NCI-H226 (cell line): ENCODE results near the gene VAX1.
A peak's percentile ranks its signal among the peaks of the same experiment; 100 is the strongest.
"Not testable (repeated sequence)": the region's sequence is repeated elsewhere in the genome, so short reads cannot be mapped to it uniquely, and the experiment has no call there.

ENCODE experiments used
- DNase-seq: peaks from one replicate; pipeline ENCODE4 v3.0.0-alpha.2; 2015

The VAX1 gene

GRCh38 chr10:117137911-117138642, at the start of gene VAX1:
VAX1 (minus strand) TSS chr10:117138270; CDS start chr10:117138056, 214 bp downstream.
- DNase-seq: no peak

DNA sequence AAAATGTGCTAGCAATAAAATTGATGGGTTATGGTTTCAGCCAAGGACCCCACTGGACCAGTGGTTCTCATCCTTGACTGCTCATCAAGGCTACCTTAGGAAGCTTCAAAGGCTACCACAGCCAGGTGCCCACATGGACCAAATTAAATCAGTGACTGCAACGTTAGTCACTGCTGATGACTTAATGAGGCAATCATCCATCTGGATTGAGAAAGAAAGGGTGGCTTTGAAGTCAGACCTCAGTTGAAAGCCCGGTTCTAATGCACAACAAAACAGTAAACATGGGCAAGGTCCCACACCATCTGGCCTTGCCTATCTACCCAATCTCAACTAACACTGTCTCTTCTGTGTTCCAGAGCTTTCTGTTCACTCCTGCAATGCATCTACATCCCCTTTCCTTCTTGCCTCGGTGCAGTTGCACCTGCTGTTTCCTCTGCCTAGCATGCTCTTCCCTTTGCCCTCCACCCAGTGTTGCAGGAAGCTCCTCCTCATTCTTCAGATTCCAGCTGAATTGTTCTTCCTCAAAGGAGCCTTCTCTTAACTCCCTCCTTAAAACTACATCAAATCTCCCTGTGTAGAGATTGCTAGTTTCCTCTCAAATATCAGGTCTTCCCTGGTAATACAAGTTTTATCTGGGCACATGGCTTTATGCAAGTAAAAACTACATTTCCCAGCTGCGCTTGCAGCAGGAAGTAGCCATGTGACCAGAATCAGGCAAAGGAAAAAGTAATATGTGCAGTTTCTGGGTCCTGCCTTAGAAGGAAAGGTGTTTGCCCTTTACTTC, 49.0 kb upstream of the VAX1 start:
- DNase-seq: peak; percentile 38

GRCh38 chr10:117185817-117186216, 47.7 kb upstream of the VAX1 start:
- not testable (repeated sequence) for DNase-seq

GRCh38 chr10:117184821-117185220, 46.8 kb upstream of the VAX1 start:
- DNase-seq: no peak

DNA sequence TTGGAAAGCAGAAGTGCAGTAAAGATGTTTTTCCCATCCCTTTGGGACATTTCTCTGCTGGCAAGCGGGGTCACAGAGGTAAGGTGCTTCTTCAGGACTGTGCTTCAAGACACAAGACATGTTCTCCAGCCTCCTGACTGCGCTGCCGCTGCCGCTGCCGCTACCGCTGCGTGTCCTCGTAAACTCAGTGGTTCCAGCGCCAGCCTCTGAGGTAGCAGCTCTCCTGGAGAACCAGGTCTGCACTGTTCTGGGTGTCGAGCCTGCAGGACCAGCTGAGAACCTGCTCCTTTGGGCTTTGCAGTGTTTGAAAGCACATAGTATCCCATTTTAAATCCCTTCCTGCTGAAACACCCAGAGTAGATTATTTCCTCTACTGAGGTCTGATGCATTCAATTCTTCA, 46.2 kb upstream of the VAX1 start:
- DNase-seq: no peak

- no peak for DNase-seq
Measured at GRCh38 chr10:117178190-117178589, 40.1 kb upstream of the VAX1 start.

DNA sequence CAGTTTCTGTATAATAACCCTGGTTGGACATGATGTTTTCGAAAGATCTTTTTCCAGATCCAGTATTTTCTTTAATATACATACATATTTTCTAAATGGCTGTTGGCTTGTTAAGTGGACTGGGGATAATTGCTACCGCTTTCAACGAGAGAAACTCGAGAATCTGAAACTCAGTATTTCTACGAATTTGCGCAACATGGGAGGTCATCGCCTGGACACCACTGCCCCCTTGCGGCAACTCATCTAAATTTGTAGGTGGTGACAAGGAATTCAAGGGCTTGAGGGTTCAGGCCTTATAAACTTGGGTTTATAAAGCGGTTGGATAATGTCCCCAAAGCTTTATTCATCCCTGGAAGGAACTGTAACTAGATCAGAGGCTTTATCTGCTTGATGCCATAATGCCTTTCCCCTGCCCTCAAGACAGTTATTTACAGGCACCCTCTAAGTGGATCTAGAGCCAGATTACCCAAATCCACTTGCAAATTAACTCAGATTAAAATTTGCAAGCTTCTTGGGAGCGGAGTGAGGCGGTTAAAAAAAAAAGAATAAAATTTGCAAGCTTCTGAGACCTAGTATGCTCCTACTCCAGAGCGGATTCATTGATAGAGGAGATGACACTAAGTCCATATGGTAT, 37.9 kb upstream of the VAX1 start:
- peak; percentile 9 for DNase-seq

GRCh38 chr10:117175215-117175900, 37.3 kb upstream of the VAX1 start:
- no peak for DNase-seq

DNA sequence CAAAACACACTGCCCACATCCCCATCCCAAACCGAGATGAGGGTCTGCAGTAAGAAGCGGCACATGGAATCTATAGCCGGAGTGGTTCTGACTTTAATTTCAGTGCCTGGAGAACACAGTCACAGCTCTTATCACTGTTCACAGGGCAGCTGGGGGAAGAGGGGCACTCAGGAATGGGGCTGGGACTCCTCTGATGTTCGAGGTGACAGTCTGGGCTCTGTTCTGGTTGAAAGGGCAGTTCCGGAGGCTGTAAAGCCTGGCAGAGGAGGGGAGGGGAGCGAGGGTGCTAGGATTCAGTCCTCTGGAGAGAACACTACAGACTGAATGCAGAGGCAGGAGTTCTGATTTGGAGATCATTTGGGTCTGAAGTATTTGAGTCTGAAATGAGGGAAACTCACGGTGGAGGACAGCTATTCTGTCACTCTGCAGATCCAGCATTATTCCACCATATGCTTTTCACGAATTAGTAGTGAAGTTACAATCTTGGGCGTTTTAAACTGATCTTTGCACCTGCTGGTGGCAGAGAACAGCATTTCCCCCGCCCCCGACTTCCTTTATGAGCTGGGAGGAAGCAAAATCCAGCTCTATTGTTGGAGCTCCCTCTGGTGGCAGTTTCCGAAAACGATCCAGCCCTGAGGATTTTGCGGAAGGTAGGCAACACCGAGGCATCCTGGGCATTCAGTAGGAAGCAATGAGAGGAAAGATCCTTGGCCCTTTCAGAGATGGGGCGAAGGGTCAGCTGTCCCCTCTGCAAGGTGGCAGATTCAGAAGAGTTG, 36.6 kb upstream of the VAX1 start:
- DNase-seq: peak; percentile 48

GRCh38 chr10:117170244-117170643, 32.2 kb upstream of the VAX1 start:
- DNase-seq: no peak

- no peak for DNase-seq
Measured at GRCh38 chr10:117169480-117169879, 31.4 kb upstream of the VAX1 start.

DNA sequence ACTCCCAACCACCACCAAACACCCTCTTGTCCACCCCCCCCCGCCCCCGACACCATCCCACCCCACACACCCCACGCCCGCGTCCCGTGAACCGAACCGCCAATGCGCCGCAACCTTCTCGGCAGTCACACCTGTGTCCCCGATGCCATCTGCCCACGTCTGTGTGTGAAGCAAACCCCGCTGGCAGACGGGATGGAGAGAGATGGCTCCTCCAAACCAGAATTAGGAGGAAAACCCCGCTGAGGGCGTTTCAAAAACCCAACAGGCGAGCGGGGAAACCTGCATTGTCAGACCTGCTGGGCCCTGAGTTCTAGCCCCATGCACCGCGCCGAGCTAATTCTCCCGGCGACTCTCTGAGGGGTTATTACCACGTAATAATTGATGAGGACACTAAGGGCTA, 30.7 kb upstream of the VAX1 start:
- no peak for DNase-seq

DNA sequence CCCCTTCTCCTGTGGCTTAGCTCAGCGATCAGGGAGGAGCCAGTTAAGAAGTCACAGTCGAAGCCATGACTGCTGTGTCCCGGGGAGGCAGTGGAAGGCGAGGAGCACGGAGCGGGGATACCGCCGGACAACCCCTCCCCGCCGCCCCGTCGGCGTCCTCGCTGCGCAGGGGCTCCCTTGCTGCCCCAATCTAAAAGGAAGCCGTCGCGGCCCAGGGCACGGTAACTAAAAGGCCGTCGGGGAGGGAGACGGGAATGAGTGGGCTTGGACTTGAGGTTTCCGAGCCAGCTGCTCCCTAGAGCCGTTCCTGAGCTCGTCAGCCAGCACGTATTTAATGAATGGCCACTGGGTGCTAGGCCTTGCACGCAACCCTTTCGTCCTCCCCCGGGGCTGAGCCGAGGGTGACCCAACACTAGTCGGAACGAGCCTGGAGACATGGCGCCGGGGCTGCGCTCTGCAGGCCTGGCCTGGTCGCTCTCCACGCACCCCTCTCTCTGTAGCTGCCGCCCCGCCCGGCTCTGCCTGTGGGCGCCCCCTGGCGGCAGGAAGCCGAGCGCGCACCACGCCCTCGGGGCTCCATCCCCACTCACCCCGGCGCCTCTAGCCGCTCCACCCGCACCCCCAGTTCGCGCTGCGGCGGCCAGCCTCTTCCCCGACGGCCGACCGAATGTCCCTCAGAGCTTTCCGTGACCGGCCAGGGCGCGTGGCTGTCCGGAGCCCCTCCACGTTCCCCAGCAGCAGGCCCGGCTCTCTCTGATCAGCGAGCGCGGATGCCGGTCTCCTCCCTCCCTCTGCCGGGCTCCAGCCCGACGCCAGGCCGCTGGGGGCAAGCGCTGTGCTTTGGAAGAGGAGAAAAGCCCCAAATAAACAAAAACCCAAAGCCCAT, 30.0 kb upstream of the VAX1 start:
- no peak for DNase-seq

GRCh38 chr10:117167346-117167788, 29.3 kb upstream of the VAX1 start:
- DNase-seq: no peak

GRCh38 chr10:117166418-117167345, 28.6 kb upstream of the VAX1 start:
- no peak for DNase-seq

GRCh38 chr10:117165538-117166417, 27.7 kb upstream of the VAX1 start:
- DNase-seq: peak; percentile 13

DNA sequence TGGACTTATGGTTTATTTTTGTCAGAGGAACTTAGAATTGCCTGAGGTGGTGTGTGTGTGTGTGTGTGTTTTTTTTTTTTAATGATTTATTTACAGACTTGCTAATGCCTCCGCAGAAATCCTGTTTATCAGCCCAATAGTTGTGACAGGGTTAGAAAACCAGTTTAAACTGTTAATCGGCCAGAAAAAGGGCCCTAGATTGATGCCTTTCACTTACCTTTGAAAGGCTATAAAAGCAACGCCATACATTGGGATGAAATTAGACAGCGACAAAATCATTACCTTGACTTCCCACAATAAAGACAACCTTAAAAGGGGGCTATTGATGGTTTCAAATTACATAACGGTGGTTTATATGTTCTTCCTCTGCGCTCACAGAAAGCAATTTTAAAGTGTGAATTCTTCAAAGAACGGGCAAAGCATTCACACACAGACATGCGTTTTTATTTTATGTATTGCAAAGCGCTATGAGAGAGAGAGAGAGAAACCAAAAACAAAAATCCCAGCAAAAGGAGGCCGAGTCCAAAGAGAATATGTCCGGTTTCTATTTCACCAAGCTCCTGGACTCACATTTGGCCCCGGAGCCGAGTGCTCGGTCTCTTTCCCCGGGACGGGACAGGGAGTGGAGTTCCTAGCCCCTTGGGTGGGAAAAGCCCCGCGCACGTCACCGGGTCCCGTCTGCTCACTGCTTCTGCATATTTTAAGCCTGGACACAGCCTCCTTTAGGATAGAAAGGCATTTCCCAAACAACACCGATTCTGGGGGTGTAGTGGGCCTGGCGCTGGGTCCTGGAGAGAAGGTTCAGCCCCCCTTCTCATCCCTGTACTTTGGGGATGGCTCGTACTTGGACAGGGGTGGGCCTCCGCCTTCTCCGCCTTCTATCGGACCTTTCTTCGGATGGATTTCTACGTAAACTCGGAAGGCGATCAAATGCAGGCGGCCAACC, 26.8 kb upstream of the VAX1 start:
- no peak for DNase-seq
